Kidney glomerular epithelial cell (primary cell): ENCODE results near the gene LRRC8B.
"Not testable (repeated sequence)": the region's sequence is repeated elsewhere in the genome, so short reads cannot be mapped to it uniquely, and the experiment has no call there.

Source experiments
- DNase-seq: peaks from one replicate; lab custom pipeline; 2025; lab: John Stamatoyannopoulos, UW

Gene LRRC8B

DNA sequence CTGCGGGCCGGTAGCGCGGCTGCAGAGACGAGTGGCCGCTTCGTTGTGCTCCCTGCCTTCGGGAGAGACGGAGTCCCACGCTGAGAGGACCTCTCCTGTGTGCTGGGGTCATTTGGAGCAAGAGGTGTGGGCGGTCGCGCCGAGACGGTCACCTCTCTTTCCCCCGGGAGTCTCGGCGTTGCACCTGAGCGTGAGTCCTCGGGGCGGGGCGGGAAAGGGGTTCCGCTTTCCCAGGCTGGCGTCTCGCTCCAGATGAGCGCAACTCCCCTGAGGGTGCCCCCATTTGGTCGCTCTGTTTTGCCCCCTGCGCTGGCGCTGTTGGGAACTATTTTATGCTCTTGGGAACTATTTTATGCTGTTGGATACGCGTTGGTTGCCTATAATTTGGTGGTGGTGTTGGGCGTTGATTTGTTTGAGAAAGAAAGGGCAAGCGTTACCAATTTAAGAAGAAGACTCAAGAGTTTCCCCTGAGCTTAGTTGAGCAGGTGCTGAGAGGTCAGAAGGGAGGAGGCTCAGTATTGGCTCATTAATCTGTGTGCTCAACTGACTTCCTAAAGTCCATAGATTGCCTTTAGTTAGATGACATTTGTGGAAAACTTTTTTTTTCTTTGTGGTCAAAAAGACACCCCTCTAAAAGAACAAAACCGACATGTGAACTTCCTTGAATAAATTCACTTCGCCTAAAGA lies 683 bp downstream of the LRRC8B start:
- DNase-seq = peak; percentile 41

GRCh38 chr1:89527256-89527655 lies 2.6 kb downstream of the LRRC8B start:
- no peak for DNase-seq

DNA sequence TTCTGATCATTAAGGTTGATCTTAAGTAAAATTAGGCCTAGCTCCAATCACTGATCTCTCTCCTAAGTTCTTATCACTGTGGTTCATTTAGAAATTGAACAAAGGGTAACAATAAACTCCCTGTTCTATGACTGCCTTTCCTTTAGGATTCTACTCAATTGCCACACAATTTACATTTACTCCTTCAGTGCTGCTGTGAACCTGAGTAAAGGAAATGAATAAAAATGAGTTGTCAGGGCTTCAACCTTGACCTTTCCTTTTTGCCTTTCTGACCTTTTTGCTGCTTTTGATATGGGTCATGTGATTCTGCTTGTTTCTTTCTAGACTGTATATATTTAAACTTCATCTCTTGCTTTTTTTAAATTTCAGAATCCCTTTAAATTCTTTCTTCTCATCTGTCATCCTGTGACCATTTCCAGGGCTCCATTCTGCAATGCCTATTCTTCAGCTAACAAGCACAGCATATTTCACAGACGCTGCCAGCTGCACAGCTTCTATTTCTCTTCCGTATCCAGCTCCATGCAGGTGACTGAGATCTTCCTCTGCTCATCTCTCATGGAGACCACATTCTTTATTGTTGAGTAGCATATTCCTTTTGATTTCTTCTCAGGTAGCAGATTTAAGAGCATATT lies 3.2 kb downstream of the LRRC8B start:
- DNase-seq = no peak

DNA sequence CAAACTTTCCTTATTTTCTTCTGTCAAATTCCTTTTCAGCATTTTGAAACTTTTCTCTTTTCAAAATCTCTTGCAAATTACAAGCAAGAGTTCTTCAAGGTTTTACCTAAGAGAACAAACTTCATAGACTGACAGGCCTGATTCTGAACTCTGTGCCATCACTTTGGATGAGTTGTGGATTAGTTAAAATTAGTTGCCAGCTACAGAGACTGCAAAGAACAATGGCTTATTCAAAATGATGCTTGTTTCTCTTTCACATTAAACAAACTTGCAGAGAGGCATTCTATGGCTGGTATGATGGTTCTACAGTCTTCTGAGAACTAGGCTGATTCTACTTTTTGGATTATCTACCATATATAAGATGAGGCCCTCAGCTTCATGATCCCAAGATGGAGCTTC lies 3.8 kb downstream of the LRRC8B start:
- DNase-seq = no peak

GRCh38 chr1:89529196-89529595 lies 4.6 kb downstream of the LRRC8B start:
- no peak for DNase-seq

DNA sequence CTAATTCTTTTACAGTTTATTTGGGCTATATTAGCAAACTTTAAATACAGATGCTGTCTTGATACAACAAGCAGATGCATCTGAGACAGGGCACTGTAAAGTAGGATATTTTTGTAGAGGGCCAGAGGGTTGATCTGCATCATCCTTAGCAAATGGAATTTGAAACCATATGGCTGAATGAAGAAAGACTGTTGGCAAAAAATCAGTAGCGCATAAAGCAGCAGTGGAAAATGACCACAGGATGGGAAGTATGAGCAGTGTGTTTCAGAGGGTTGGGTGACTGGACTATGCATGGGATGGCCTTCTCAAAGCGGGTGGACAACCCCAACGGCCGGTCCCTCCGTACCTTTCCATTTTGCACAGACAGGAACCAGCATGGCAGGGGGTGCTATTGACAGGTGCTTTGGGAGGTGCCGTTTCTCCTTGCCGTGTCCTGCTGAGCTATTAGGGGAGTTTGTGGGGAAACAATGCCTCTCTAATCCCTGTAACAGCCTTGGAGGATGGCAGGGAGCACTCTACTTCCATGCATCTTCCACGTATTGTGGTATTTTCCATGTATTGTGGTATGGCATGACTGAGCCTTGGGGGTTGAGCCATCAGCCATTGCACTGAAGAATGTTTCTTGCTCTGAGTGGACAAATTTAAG lies 5.9 kb downstream of the LRRC8B start:
- DNase-seq = no peak

DNA sequence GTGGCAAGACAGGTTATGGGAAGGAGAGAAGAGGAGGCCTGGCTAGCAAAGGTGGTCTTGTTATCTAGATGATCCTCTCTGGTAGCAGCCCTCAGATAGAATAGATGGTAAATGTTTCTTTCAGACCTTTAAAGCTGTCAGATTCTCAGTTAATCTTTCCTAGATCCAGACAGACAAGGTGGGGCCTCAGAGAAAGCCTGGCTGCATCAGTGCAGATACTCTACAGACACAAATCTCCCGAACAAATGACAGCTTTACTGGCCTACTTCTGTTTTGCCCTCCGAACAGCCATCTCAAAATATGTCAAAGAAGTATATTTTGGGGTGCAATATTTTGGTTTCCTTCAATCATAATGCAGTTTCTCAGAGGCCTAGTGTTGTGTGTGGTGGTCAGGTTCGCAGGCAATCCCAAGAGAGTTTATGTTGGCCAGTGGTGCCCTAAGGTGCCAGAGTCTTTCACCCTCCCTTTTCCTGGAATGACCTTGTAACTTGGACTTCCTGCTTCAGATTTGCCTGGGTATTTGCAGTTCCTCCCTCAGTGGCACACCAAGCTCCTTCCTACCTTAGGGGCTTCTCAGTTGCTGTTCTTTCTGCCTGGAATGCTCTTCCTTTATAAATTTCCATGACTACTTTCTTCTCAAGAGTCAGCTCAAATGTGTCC lies 7.0 kb downstream of the LRRC8B start:
- no peak for DNase-seq

DNA sequence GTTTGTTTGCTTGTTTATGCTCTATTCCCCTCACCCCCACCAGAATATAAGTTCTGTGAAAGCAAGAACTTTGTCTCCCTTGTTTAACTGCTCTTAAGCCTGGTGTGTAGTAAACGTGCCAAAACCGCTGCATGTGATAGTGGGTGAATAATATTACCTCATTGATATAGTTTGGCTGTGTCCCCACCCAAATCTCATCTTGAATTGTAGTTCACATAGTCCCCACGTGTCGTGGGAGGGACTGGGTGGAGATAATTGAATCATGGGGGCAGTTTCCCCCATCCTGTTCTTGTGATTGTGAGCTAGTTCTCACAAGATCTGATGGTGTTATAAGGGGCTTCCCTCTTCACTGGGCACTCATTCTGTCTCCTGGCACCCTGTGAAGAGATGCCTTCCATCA lies 7.6 kb downstream of the LRRC8B start:
- no peak for DNase-seq

GRCh38 chr1:89532866-89533265 lies 8.2 kb downstream of the LRRC8B start:
- no peak for DNase-seq

- no peak for DNase-seq
Measured at GRCh38 chr1:89535537-89535936, 10.9 kb downstream of the LRRC8B start.

GRCh38 chr1:89536555-89537341 lies 12.1 kb downstream of the LRRC8B start:
- DNase-seq = no peak

- DNase-seq = no peak
Measured at GRCh38 chr1:89538361-89538760, 13.7 kb downstream of the LRRC8B start.

GRCh38 chr1:89539128-89539527 lies 14.5 kb downstream of the LRRC8B start:
- DNase-seq = no peak

GRCh38 chr1:89540406-89540970 lies 15.9 kb downstream of the LRRC8B start:
- DNase-seq = no peak

GRCh38 chr1:89542345-89542744 lies 17.7 kb downstream of the LRRC8B start:
- no peak for DNase-seq

GRCh38 chr1:89543632-89544031 lies 19.0 kb downstream of the LRRC8B start:
- DNase-seq = not testable (repeated sequence)

DNA sequence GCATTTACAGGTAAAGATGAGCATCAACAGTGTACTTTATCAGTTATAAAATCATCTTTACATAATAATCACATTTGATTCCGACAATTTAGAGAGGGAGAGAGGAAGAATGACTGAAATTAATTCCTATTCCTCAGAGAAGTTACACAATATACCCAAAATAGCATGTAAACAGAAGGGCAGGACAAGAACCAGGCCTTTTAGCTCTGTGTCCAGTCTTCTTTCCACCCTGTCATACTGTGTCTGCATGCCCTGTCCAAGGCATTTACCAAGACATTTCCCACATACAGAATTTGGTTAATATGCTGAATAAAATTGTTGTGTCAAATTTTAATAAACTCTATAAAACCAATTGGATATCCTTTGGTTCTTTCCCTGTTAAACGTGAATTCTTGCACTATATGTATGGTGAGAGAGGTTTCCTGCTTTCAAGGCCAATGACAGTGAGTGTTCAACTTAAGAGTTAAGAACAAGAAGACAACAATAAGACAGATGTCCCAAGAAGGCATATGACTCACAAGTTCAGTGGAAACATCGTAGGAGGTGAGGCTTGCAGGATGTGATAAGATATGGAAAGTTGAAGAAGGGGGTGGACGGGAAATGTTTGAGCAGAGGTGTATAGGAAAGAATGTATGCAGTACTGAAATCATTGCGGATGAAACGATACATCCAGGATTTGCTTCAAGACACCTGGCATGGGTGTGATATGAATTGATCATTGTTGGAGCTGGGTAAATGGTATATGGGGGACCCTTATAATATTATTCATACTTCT lies 20.8 kb downstream of the LRRC8B start:
- peak; percentile 10 for DNase-seq

DNA sequence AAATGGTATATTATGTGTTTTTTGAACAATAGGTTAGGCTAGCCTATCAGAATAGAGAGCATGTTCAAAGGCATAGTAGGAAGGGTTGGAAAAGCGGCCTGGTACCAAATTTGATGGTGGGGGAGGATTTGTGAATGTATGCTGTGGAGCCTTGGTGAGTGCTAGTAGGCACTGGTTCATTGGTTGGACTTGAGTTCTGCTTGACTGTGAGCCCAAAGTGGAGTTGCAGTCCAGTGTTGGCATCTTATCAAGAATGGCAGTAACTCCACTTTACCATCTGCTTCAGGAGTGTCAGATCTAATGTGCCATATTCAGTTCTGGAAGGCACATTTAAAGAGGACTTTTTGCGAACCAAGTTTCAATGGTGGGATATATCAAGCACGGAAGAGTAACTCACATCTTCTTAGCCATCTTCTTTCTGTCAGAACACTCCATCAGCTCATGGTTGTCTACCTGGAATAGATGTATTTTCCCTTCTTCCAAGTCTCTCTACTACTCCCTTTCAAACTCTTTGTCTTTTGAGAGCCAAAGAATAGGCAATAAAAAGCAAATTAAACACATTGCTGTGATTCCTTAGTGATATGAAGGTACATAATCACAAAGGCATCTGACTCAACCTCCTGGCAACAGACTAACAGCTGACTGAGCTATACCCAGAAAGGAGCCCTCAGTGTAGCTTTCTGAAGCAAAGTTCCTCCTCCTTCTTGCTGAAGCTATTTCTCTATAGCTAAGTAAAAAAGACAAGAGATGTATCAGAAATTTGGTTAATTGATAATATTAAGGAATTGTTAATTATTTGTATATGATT lies 21.7 kb downstream of the LRRC8B start:
- peak; percentile 18 for DNase-seq

GRCh38 chr1:89546934-89547562 lies 22.4 kb downstream of the LRRC8B start:
- DNase-seq = no peak
